ENCODE results near the gene MARCHF10.
"Not testable (repeated sequence)": the region's sequence is repeated elsewhere in the genome, so short reads cannot be mapped to it uniquely, and the experiment has no call there.

MARCHF10 gene

DNA sequence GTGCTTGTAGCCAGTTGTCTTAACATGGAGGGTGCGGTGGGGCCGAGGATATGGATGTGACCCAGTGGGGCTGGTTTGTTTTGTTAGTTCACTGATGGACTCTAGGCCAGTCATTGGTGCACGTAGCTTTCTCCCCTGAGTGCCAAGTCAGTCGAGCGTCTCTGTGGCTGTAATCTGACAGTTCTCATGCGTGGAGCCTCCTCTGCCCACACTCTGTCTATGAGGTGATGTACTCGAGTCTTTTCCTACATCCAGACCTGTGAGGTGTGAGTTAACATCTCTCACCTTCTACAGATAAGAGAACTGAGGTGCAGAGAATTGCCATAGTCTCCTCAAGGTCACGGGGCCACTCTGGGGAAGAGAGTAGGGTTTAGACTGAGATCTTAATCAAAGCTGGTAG, 90.2 kb downstream of the MARCHF10 start:
- no peak for DNase-seq (ENCODE audit: low read depth)

DNA sequence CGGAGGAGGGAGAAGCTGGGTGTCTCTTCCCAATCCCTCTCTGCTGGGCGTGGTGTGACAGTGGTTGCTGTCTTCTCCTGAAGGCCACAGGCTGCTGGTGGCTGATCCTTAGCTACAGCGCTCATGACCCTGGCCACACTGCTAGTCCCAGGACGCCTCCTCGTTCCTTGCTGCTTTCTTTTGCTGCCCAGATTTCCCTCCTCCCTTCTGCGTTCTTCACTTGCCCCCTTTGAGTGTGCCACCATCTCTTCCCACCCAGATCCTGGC, 90.6 kb downstream of the MARCHF10 start:
- no peak for DNase-seq (ENCODE audit: low read depth)

GRCh38 chr17:62716834-62717588, 91.1 kb downstream of the MARCHF10 start:
- no peak for DNase-seq (ENCODE audit: low read depth)

- DNase-seq (ENCODE audit: low read depth), result no peak
These were observed 92.2 kb downstream of the MARCHF10 start for GRCh38 chr17:62715882-62716390.

DNA sequence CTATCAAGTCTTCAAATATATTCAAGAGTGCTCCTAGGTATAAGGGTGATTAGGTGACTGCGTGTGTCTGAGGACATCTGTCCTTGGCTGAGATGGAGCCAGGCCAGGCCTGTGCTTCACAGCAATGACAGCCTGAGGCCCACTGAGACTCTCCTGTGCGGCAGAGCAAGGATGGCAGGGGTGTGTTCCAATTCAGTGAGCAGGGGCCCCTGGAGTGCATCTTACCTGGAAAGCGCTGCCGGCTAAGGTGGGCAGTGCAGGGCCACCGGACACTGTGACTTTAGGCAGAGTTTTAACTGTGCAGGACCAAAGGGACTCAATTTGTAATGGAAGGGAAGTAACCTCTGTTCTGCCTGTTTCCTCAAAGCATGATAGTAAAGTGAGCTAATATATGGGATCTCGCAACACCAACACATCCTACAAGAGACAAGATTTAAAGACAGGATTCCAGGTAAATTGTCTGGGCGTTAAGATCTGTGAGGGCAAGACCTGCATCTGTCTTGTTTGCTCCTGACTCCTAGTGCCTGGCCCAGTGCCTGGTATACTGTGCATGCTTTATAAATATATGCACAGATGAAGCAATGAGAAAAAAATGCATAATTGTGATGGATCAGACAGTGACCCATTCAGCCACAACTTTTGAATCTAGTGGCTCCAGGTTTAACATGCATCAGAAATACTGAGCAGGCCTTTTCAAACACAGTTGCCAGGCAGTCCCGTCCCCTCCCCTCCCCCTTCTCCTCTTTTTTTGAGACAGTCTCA, 93.9 kb downstream of the MARCHF10 start:
- peak; percentile 71 for DNase-seq (ENCODE audit: low read depth)

GRCh38 chr17:62713086-62713881, 94.8 kb downstream of the MARCHF10 start:
- no peak for DNase-seq (ENCODE audit: low read depth)

DNA sequence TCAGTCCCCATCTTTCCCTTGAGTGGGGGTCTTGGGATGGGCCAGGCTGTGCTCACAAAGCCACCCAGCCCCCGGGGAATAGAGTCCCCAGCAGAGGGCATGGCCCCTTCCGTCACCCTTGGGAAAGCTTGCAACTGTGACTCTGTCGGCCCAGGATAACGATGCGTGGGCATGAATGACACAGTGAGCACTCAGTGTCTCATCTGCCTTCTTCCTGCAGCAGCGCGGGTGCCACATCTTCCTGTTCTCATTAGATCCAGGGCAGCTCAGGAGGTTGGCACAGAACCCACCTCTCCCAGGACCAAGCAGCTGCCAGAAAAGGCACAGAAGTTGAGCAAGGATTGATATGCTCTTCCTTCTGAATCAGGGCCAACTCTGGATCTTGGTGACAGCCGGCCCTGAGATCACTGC, 95.9 kb downstream of the MARCHF10 start:
- no peak for DNase-seq (ENCODE audit: low read depth)

DNA sequence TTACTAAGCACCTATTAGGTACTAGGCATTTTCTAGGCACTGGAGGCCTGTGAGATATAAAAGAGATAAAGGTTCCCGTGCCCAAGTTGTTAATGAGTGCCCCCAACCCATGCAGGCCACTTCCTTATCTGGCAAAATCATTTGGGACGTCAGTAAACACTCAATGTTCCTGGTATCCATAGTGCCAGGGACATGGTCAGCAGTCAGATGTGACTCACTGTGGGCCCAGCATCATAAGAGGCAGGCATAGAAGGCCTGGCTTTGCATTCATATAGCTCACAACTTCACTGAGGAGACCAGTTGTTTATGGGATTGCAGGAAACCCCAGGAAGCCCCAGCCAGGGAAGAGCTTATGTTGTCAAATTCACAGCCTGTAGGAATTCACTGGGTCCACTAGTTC, 99.5 kb downstream of the MARCHF10 start:
- DNase-seq (ENCODE audit: low read depth), result no peak

DNA sequence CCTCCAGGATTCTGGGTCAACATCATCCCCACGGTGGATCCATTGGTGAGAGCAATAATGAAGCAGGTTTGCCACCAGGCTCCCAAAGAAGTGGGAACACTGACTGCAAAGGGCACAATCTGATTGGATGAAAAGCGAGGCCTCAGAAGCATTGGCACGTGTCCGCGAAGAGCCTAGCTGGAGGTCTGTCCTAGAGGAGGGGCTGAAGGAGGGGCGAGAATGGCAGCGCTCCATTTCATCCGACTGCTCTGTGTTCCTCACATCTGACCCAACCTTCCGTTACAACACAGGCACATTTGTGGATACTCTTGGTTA, 100.7 kb downstream of the MARCHF10 start:
- no peak for DNase-seq (ENCODE audit: low read depth)

DNA sequence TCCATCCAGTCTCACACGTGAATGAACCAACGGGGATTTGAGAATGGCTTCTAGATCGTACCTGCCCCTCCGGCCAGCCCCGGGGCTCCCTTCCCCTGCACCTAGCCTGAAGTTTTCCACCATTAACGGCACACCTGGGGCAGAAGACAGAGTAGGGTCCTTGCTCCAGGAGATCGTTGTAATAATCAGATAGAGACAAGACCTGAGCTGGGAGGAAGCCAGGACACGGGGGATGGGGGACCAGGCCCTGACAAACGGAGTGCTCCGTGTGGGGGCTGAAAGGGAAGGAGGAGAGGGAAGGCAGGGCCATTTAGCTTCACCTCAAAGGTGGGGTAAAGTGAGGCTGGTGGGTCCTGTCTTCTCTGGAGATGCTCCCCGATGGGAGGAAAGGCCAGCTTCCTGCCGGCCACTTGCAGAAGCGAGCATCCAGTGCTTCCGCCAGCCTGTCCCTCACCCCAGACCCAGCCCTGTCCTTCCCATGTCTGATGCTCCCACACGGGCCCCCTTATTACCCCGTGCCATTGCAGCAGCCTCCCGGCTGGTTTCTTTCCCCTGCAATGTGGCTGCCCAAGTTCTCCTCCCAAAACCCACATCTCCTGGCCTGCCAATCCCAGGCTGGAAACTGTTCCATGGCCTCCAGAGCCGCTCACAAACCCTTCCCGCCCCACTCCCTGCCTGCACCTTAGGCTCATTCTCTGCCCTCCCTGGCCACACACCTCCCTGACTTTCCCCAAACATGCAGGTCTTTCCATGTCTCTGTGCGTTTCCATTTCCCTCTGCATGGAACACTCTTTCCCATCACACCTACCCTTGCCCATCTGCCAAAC, 101.3 kb downstream of the MARCHF10 start:
- DNase-seq (ENCODE audit: low read depth), result no peak

- peak; percentile 39 for DNase-seq (ENCODE audit: low read depth)
These were observed 102.1 kb downstream of the MARCHF10 start for GRCh38 chr17:62705778-62706597.

GRCh38 chr17:62705156-62705777, 102.8 kb downstream of the MARCHF10 start:
- no peak for DNase-seq (ENCODE audit: low read depth)

- peak; percentile 43 for DNase-seq (ENCODE audit: low read depth)
These were observed 103.6 kb downstream of the MARCHF10 start for GRCh38 chr17:62704381-62704971.

- DNase-seq (ENCODE audit: low read depth), result peak; percentile 66
These were observed 104.2 kb downstream of the MARCHF10 start for GRCh38 chr17:62703776-62704380.

DNA sequence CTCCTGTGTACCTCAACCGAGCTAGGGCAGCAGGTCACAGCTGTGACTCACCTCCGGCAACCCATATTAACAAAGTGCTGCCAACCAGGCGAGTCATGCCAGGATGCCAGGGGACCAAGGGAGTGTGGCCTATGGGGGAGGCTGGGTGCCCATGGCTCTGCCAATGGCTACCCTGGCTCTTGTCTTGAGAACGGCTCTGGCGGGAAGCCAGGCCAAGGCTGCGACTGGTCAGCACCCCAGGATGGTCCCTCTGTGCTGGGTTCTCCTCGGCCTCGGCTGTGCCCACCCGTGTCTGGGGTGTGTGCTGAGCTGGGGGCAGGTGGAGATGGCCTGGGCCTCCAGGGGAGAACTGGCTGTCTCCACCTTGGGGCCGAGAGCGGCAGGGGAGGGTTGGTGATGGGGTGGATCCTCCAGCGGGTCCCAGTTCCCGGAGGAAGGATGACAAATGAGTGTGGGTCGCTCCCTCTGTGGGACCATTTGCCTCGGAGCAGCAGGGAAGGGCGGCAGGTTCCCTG, 104.8 kb downstream of the MARCHF10 start:
- peak; percentile 70 for DNase-seq (ENCODE audit: low read depth)

GRCh38 chr17:62702746-62703260, 105.3 kb downstream of the MARCHF10 start:
- no peak for DNase-seq (ENCODE audit: low read depth)

DNA sequence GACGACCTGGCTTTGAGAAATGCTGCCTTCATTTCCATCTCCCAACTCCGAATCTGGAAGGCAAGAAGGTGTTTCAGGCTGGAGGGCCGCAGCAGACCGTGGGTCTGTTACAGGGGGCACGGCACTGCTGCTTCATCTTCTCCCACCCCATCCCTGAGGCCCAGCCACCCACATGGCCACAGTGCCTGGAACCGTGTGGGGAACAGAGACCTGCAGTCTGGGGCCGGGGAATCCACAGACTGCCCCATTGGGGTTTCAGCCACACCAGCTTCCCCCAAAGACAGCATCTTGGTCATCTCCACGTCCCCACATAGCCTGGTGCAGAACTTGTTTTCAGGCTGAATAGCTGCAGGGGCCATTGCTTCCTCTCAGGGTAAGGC, 106.4 kb downstream of the MARCHF10 start:
- DNase-seq (ENCODE audit: low read depth), result no peak

GRCh38 chr17:62700964-62701705, 107.0 kb downstream of the MARCHF10 start:
- DNase-seq (ENCODE audit: low read depth), result no peak

GRCh38 chr17:62698459-62698858, 109.7 kb downstream of the MARCHF10 start:
- not testable (repeated sequence) for DNase-seq (ENCODE audit: low read depth)
